Measurements from ENCODE around the gene NATD1.

DNA sequence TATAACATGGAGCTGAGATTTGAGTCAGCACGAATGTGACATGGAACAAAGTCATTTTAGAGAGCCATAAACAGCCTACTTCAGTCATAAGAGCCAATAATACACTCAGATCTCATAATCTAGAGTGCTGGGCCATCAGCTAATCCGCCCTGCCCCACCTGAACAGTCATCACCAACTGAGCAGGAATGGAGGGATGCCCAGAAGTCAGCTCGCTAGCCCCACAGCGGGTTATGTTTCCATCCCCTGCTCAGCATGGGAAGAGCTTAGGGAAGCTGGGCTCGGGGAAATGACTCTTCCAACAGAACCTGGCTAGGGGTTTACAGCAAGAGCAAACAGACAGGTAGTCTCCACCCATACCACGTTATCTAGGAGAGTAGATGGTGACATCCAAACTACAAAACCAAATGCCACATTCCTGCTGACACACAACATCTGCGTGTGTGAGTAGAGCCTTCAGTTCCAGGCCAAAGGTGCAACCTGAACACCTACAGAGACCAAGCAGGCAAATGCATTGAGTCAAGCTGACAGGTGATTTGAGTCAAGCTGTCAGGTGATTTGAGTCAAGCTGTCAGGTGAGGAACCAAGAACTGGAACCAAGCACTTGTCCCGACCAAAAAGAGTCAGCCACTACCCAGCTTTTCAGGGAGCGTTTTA lies 41.3 kb downstream of the NATD1 start:
- TF ChIP-seq POLR2A (IDR thresholded peaks at IDR 0.05): no peak
- TF ChIP-seq, protein P1, sequence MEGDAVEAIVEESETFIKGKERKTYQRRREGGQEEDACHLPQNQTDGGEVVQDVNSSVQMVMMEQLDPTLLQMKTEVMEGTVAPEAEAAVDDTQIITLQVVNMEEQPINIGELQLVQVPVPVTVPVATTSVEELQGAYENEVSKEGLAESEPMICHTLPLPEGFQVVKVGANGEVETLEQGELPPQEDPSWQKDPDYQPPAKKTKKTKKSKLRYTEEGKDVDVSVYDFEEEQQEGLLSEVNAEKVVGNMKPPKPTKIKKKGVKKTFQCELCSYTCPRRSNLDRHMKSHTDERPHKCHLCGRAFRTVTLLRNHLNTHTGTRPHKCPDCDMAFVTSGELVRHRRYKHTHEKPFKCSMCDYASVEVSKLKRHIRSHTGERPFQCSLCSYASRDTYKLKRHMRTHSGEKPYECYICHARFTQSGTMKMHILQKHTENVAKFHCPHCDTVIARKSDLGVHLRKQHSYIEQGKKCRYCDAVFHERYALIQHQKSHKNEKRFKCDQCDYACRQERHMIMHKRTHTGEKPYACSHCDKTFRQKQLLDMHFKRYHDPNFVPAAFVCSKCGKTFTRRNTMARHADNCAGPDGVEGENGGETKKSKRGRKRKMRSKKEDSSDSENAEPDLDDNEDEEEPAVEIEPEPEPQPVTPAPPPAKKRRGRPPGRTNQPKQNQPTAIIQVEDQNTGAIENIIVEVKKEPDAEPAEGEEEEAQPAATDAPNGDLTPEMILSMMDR (IDR thresholded peaks at IDR 0.05): no peak
